Measurements from ENCODE around the gene MAPKAP1. TPM values are rescaled to one million over a fixed set of nuclear protein-coding genes. Genes with fewer than 3 reads are reported as not detected.

Gene MAPKAP1
- polyA plus RNA-seq, 1 donor from 2014 or later, result 57.5 TPM

GRCh38 chr9:125551781-125552180 lies 155.2 kb downstream of the MAPKAP1 start:
- Histone ChIP-seq H3K27me3 (ENCODE audit: insufficient read depth, low read depth, low read length) (no peaks in the 10 kb centered on the region), H3F3A (ENCODE audit: insufficient read depth, low read length, poor library complexity, severe bottlenecking) (no peaks in the 10 kb centered on the region), H3K36me3 (ENCODE audit: insufficient read depth, low read length) (no peaks in the 10 kb centered on the region), H3K9me3 (ENCODE audit: low read length) (no peaks in the 10 kb centered on the region), H3K9ac (ENCODE audit: low read length) (no peak overlapping the region), H3K79me2 (replicated peaks; ENCODE audit: insufficient read depth, low read length) (no peaks in the 10 kb centered on the region), H2AFZ (ENCODE audit: low read depth, low read length) (no peak overlapping the region), H3K9me2 (ENCODE audit: insufficient read depth, low read length) (no peaks in the 10 kb centered on the region), H3K27ac (ENCODE audit: low read length) (no peak overlapping the region), H3K4me3 (ENCODE audit: low read length) (no peak overlapping the region), H4K20me1 (ENCODE audit: insufficient read depth) (no peaks in the 10 kb centered on the region), H3K4me2 (ENCODE audit: low read length) (no peak overlapping the region)
- TF ChIP-seq SMC3 (conservative IDR thresholded peaks at IDR 0.05; ENCODE audit: poor library complexity), result no peak
- TF ChIP-seq REST (IDR thresholded peaks at IDR 0.05; ENCODE audit: borderline replicate concordance), result no peak
- TF ChIP-seq CTCF (IDR thresholded peaks at IDR 0.05; ENCODE audit: poor library complexity, severe bottlenecking), result no peak
- no peak for TF ChIP-seq POLR2AphosphoS5 (IDR thresholded peaks at IDR 0.05)
- TF ChIP-seq MXI1 (conservative IDR thresholded peaks at IDR 0.05; ENCODE audit: poor library complexity, severe bottlenecking), result no peak
- no peak for TF ChIP-seq TAF1 (IDR thresholded peaks at IDR 0.05; ENCODE audit: low read depth)
- no peak for TF ChIP-seq EZH2 (IDR thresholded peaks at IDR 0.05; ENCODE audit: borderline replicate concordance, insufficient read depth, low read length, poor library complexity, severe bottlenecking)
- no peak for TF ChIP-seq RAD21 (conservative IDR thresholded peaks at IDR 0.05)
- no peak for TF ChIP-seq EP300 (conservative IDR thresholded peaks at IDR 0.05; ENCODE audit: poor library complexity, severe bottlenecking)

- Histone ChIP-seq H3K9ac (ENCODE audit: low read length) (no peak overlapping the region), H3K4me3 (ENCODE audit: low read length) (peak overlapping the region; percentile 13), H3K79me2 (replicated peaks; ENCODE audit: insufficient read depth, low read length) (no peaks in the 10 kb centered on the region)
These were observed 156.8 kb downstream of the MAPKAP1 start for GRCh38 chr9:125549891-125550885.

More at GRCh38 chr9:125549891-125550885, 156.8 kb downstream of the MAPKAP1 start:
- H4K20me1 ChIP-seq (ENCODE audit: insufficient read depth), result no peaks in the 10 kb centered on the region
- H3K27ac ChIP-seq (ENCODE audit: low read length), result peak overlapping the region; percentile 3
- TF ChIP-seq CTCF (IDR thresholded peaks at IDR 0.05; ENCODE audit: poor library complexity, severe bottlenecking), result peak; percentile 32
- TF ChIP-seq MXI1 (conservative IDR thresholded peaks at IDR 0.05; ENCODE audit: poor library complexity, severe bottlenecking), result no peak
- TF ChIP-seq EZH2 (IDR thresholded peaks at IDR 0.05; ENCODE audit: borderline replicate concordance, insufficient read depth, low read length, poor library complexity, severe bottlenecking), result no peak
- TF ChIP-seq TAF1 (IDR thresholded peaks at IDR 0.05; ENCODE audit: low read depth), result no peak
- peak; percentile 81 for TF ChIP-seq POLR2AphosphoS5 (IDR thresholded peaks at IDR 0.05)
- peak; percentile 47 for TF ChIP-seq SMC3 (conservative IDR thresholded peaks at IDR 0.05; ENCODE audit: poor library complexity)
- peak; percentile 93 for TF ChIP-seq EP300 (conservative IDR thresholded peaks at IDR 0.05; ENCODE audit: poor library complexity, severe bottlenecking)
- TF ChIP-seq RAD21 (conservative IDR thresholded peaks at IDR 0.05), result no peak
- no peak for TF ChIP-seq REST (IDR thresholded peaks at IDR 0.05; ENCODE audit: borderline replicate concordance)
- H3K4me2 ChIP-seq (ENCODE audit: low read length), result peak overlapping the region; percentile 3
- H3K9me2 ChIP-seq (ENCODE audit: insufficient read depth, low read length), result no peaks in the 10 kb centered on the region
- no peaks in the 10 kb centered on the region for H3K36me3 ChIP-seq (ENCODE audit: insufficient read depth, low read length)
- no peaks in the 10 kb centered on the region for H3K9me3 ChIP-seq (ENCODE audit: low read length)
- no peak overlapping the region for H2AFZ ChIP-seq (ENCODE audit: low read depth, low read length)
- H3F3A ChIP-seq (ENCODE audit: insufficient read depth, low read length, poor library complexity, severe bottlenecking), result no peaks in the 10 kb centered on the region
- no peaks in the 10 kb centered on the region for H3K27me3 ChIP-seq (ENCODE audit: insufficient read depth, low read depth, low read length)
